ENCODE measurements around the gene IL1F10.

IL1F10 gene

GRCh38 chr2:113028112-113028511 lies 39.7 kb upstream of the IL1F10 start:
- H3K9me3 ChIP-seq (ENCODE audit: severe bottlenecking): no peaks in the 10 kb centered on the region
- no peak for DNase-seq
- H3K27me3 ChIP-seq (ENCODE audit: insufficient read depth, low read depth, severe bottlenecking): no peaks in the 10 kb centered on the region
- H3K4me3 ChIP-seq (ENCODE audit: low read depth, low read length): no peak overlapping the region
- TF ChIP-seq, protein P1, sequence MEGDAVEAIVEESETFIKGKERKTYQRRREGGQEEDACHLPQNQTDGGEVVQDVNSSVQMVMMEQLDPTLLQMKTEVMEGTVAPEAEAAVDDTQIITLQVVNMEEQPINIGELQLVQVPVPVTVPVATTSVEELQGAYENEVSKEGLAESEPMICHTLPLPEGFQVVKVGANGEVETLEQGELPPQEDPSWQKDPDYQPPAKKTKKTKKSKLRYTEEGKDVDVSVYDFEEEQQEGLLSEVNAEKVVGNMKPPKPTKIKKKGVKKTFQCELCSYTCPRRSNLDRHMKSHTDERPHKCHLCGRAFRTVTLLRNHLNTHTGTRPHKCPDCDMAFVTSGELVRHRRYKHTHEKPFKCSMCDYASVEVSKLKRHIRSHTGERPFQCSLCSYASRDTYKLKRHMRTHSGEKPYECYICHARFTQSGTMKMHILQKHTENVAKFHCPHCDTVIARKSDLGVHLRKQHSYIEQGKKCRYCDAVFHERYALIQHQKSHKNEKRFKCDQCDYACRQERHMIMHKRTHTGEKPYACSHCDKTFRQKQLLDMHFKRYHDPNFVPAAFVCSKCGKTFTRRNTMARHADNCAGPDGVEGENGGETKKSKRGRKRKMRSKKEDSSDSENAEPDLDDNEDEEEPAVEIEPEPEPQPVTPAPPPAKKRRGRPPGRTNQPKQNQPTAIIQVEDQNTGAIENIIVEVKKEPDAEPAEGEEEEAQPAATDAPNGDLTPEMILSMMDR (IDR thresholded peaks at IDR 0.05; ENCODE audit: low read depth, low read length): no peak
- H3K27ac ChIP-seq: no peak overlapping the region
- no peaks in the 10 kb centered on the region for H3K36me3 ChIP-seq

GRCh38 chr2:113032737-113033136 lies 35.0 kb upstream of the IL1F10 start:
- no peak for DNase-seq
- no peaks in the 10 kb centered on the region for H3K27me3 ChIP-seq (ENCODE audit: insufficient read depth, low read depth, severe bottlenecking)

DNA sequence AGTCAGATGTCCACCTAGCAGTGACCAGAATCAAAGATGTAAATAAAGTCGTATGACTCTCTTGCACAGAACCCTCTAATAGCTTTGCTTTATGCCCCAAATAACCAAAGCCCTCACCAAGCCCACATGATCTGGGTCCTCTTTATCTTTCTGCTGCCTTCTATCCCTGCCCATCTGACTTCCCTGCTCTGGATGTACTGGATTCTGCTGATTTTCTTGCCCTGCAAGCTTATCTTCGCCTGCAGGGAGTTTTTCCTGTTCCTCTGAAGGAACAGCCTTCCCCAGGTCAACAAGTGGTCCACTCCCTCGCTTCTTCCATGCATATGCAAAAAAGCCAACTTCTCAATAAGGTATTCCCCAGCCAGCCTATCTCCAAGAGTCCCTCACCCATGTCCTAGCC lies 33.8 kb upstream of the IL1F10 start:
- DNase-seq: no peak
- TF ChIP-seq, protein P1 (IDR thresholded peaks at IDR 0.05; ENCODE audit: low read depth, low read length): no peak

More at GRCh38 chr2:113032737-113033136, 35.0 kb upstream of the IL1F10 start:
- Histone ChIP-seq H3K9me3 (ENCODE audit: severe bottlenecking) (no peaks in the 10 kb centered on the region), H3K36me3 (no peaks in the 10 kb centered on the region), H3K27ac (no peak overlapping the region), H3K4me3 (ENCODE audit: low read depth, low read length) (no peak overlapping the region)
- TF ChIP-seq, protein P1 (IDR thresholded peaks at IDR 0.05; ENCODE audit: low read depth, low read length): no peak

GRCh38 chr2:113036763-113037162 lies 31.0 kb upstream of the IL1F10 start:
- H3K27ac ChIP-seq: no peak overlapping the region
- TF ChIP-seq, protein P1 (IDR thresholded peaks at IDR 0.05; ENCODE audit: low read depth, low read length): no peak
- no peaks in the 10 kb centered on the region for H3K27me3 ChIP-seq (ENCODE audit: insufficient read depth, low read depth, severe bottlenecking)
- no peak overlapping the region for H3K4me3 ChIP-seq (ENCODE audit: low read depth, low read length)
- H3K9me3 ChIP-seq (ENCODE audit: severe bottlenecking): no peaks in the 10 kb centered on the region
- DNase-seq: no peak
- H3K36me3 ChIP-seq: no peaks in the 10 kb centered on the region

More for the DNA sequence above, 33.8 kb upstream of the IL1F10 start:
- Histone ChIP-seq H3K27ac (no peak overlapping the region), H3K9me3 (ENCODE audit: severe bottlenecking) (no peaks in the 10 kb centered on the region), H3K4me3 (ENCODE audit: low read depth, low read length) (no peak overlapping the region), H3K36me3 (no peaks in the 10 kb centered on the region), H3K27me3 (ENCODE audit: insufficient read depth, low read depth, severe bottlenecking) (no peaks in the 10 kb centered on the region)

GRCh38 chr2:113038291-113038690 lies 29.5 kb upstream of the IL1F10 start:
- H3K27ac ChIP-seq: no peak overlapping the region
- TF ChIP-seq, protein P1 (IDR thresholded peaks at IDR 0.05; ENCODE audit: low read depth, low read length): no peak
- H3K36me3 ChIP-seq: no peaks in the 10 kb centered on the region
- no peaks in the 10 kb centered on the region for H3K9me3 ChIP-seq (ENCODE audit: severe bottlenecking)
- no peaks in the 10 kb centered on the region for H3K27me3 ChIP-seq (ENCODE audit: insufficient read depth, low read depth, severe bottlenecking)
- DNase-seq: no peak
- H3K4me3 ChIP-seq (ENCODE audit: low read depth, low read length): no peak overlapping the region

- H3K27me3 ChIP-seq (ENCODE audit: insufficient read depth, low read depth, severe bottlenecking): no peaks in the 10 kb centered on the region
- DNase-seq: no peak
- no peaks in the 10 kb centered on the region for H3K9me3 ChIP-seq (ENCODE audit: severe bottlenecking)
- H3K27ac ChIP-seq: no peak overlapping the region
- TF ChIP-seq, protein P1 (IDR thresholded peaks at IDR 0.05; ENCODE audit: low read depth, low read length): no peak
- H3K36me3 ChIP-seq: no peaks in the 10 kb centered on the region
- no peak overlapping the region for H3K4me3 ChIP-seq (ENCODE audit: low read depth, low read length)
Measured at GRCh38 chr2:113039158-113039557, 28.6 kb upstream of the IL1F10 start.

Measured in WERI-Rb-1 (cell line).